Thyroid gland (tissue), 4 donors: Measurements from ENCODE around the gene PFN3.

Experiments
- POLR2A ChIP-seq, 2 donors: fragments of 450-650 bp; IDR thresholded peaks; one replicate each; pipeline ENCODE4 v1.6.1; 2017; ENCODE audit warnings: antibody characterized with exemption in 2 of 2, mild to moderate bottlenecking in 2 of 2, moderate library complexity in 1 of 2
- TF ChIP-seq, protein P1 (sequence below), 6 experiments: fragments of 200-600 bp in 3 of 6; fragments of 450-650 bp in 3 of 6; sonication (generic) in 3 of 6; IDR thresholded peaks; one replicate each; pipeline ENCODE4 v1.5.1; 2016 to 2019; ENCODE audit warnings: antibody characterized with exemption in 6 of 6, mild to moderate bottlenecking in 2 of 6, inconsistent platforms in 1 of 6, moderate library complexity in 1 of 6

GRCh38 chr5:177371120-177372033 lies 29.1 kb downstream of the PFN3 start:
- TF ChIP-seq POLR2A (IDR thresholded peaks at IDR 0.05) = no peak
- TF ChIP-seq, protein P1, sequence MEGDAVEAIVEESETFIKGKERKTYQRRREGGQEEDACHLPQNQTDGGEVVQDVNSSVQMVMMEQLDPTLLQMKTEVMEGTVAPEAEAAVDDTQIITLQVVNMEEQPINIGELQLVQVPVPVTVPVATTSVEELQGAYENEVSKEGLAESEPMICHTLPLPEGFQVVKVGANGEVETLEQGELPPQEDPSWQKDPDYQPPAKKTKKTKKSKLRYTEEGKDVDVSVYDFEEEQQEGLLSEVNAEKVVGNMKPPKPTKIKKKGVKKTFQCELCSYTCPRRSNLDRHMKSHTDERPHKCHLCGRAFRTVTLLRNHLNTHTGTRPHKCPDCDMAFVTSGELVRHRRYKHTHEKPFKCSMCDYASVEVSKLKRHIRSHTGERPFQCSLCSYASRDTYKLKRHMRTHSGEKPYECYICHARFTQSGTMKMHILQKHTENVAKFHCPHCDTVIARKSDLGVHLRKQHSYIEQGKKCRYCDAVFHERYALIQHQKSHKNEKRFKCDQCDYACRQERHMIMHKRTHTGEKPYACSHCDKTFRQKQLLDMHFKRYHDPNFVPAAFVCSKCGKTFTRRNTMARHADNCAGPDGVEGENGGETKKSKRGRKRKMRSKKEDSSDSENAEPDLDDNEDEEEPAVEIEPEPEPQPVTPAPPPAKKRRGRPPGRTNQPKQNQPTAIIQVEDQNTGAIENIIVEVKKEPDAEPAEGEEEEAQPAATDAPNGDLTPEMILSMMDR (IDR thresholded peaks at IDR 0.05) = no peak
